GM18520 (cell line): ENCODE results near the gene B4GAT1.
A peak's percentile ranks its signal among the peaks of the same experiment; 100 is the strongest.
"Not testable (repeated sequence)": the region's sequence is repeated elsewhere in the genome, so short reads cannot be mapped to it uniquely, and the experiment has no call there.

Experiments
- ATAC-seq: cut with Tn5 transposase; IDR thresholded peaks from one replicate; pipeline ENCODE4 v1.9.1; 2021; ENCODE audit not compliant: unreplicated experiment

Gene B4GAT1

GRCh38 chr11:66326261-66327111, 20.9 kb downstream of the B4GAT1 start:
- no peak for ATAC-seq

- no peak for ATAC-seq
These were observed 22.2 kb downstream of the B4GAT1 start for GRCh38 chr11:66325263-66325671.

DNA sequence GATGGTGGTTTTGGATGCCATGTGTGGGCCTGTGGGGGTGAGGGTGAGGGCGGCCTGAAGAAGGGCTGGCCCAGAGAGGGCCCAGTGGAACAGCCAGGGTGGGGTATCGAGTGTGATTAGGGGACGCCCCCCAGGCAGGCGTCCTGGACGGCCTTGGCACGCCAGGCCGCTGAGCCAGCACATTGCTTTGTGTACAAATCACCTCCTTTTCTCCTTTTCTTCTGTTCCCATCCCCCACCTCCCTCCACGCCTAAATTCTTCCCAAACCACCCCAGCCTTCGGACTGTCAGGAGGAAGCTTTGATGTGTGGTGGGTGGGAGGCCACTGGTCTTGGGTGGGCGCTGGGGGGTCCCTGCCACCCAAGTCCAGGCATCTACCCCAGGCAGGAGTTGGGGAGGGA, 22.8 kb downstream of the B4GAT1 start:
- ATAC-seq, result no peak

GRCh38 chr11:66323684-66324083, 23.7 kb downstream of the B4GAT1 start:
- ATAC-seq, result no peak

DNA sequence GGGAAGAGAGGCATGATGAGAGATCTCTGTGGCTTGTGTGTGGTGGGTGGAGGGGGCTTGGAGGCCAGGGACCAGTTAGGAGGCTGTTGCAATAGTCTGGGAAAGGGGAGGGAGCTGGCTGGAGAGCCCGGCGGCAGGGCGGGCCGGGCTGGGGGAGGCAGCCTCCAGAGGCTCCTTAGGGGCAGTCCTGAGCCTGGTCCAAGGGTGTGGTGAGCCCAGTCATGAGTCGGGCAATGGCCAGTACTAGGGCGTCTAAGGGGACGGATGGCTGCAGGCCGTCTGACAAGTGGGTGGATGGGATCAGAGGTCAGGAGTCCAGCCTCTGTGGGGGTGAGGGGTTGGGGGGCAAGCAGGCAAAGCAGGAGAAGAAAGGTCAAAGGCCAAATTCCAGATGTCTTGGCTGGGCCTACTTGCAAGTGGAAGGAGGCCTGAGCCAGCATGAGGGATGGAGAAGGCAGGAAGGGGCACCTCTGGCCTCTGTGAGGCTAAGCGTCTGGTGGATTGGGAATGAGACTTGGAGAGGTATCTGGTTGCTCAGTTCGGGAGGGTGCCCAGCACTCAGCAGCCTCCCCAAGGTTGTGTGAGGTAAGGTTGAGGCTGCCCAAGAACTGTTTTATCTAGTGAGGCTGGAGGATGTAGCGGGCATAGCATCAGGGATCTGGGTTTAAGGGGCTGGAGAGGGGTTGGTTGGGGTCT, 24.5 kb downstream of the B4GAT1 start:
- ATAC-seq, result no peak

- ATAC-seq, result no peak
These were observed 25.8 kb downstream of the B4GAT1 start for GRCh38 chr11:66321606-66322005.

GRCh38 chr11:66320748-66321147, 26.7 kb downstream of the B4GAT1 start:
- ATAC-seq, result not testable (repeated sequence)

DNA sequence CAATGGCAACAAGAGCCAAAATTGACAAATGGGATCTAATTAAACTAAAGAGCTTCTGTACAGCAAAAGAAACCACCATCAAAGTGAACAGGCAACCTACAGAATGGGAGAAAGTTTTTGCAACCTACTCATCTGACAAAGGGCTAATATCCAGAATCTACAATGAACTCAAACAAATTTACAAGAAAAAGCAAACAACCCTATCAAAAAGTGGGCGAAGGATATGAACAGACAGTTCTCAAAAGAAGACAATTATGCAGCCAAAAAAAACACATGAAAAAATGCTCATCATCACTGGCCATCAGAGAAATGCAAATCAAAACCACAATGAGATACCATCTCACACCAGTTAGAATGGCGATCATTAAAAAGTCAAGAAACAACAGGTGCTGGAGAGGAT, 27.1 kb downstream of the B4GAT1 start:
- ATAC-seq, result not testable (repeated sequence)

DNA sequence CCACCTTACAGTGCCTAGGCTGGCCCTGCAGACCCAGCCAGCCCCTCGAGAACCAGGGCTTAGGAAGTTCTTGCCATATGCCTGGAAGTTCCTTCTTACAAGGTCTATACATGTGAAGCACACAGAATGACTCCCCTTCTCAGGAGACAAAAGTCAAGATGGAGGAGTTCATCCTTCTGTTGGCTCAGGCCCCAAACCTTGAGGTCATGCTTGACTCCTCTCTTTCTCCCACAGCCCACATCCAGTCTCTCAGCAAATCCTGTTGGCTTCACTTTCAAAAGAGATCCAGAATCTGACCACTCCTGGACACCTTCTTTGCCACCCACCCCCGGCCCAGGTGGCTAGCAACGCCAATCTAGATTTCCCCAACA, 28.8 kb downstream of the B4GAT1 start:
- no peak for ATAC-seq

GRCh38 chr11:66317723-66318599, 29.5 kb downstream of the B4GAT1 start:
- no peak for ATAC-seq

GRCh38 chr11:66317322-66317722, 30.1 kb downstream of the B4GAT1 start:
- ATAC-seq, result no peak

DNA sequence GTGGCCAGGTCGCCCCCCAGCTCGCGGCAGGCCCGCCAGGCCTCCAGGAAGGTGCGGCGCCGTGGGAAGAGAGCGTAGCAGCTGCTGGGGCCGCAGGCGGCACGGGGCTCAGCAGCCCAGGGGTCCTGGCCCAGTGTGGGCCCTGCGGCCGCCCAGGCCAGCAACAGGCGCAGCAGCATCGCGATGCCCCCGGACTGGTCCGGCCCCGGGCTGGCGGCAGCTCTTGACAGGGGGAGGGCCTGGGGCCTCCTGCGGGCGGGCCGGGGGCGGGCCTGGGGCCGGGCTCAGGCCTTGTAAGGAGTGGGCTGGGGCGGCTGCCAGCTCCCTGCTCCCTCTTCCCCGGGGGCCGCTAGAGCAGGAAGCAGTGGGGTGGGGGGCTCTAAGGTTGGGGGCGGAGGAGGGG, 30.6 kb downstream of the B4GAT1 start, which contains the start of gene CD248:
TSS of gene CD248 (minus strand) at position 196 of the 403 bp plus-strand sequence. CDS start at position 179, 17 bp downstream.
- no peak for ATAC-seq

DNA sequence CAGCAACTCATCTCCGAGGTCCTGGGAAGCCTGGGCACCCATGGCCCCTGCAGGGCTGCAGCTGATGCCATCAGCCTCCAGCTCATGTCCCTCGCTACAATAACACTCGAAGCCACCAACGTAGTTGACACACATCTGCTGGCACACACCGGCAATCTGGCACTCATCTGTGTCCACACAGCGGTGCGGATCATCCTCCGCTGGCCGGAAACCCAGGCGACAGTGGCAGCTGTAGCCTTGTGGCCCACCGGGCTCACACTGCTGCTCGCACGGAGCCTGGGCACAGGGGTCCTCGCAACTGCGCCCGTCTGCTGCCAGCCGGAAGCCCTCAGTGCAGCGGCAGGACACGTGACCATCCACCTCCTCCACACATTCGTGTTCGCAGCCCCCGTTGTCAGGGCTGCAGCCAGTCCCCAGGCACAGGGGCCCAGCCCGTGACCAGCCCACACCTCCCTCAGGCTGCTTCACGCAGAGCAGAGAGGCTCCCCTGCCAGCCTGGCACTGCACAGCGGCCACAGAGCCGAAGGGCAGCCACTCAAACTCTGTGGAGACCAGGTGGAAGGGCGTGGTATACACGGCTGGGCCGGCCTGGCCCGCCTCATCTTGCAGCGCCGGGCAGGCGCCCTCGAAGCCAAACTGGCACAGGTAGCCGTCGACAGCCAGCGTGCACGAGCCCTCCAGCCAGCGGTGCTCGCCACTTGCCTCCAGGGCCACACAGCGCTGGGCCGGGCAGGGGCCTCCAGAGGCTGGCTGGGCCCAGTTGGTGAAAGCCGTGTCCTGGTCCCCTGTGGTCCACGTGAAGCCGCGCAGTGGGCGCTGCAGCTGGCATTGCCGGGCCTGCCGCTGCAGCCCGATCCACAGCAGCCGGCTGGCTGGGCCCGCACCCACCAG, 31.3 kb downstream of the B4GAT1 start:
- no peak for ATAC-seq

GRCh38 chr11:66315498-66315885, 31.9 kb downstream of the B4GAT1 start:
- no peak for ATAC-seq

DNA sequence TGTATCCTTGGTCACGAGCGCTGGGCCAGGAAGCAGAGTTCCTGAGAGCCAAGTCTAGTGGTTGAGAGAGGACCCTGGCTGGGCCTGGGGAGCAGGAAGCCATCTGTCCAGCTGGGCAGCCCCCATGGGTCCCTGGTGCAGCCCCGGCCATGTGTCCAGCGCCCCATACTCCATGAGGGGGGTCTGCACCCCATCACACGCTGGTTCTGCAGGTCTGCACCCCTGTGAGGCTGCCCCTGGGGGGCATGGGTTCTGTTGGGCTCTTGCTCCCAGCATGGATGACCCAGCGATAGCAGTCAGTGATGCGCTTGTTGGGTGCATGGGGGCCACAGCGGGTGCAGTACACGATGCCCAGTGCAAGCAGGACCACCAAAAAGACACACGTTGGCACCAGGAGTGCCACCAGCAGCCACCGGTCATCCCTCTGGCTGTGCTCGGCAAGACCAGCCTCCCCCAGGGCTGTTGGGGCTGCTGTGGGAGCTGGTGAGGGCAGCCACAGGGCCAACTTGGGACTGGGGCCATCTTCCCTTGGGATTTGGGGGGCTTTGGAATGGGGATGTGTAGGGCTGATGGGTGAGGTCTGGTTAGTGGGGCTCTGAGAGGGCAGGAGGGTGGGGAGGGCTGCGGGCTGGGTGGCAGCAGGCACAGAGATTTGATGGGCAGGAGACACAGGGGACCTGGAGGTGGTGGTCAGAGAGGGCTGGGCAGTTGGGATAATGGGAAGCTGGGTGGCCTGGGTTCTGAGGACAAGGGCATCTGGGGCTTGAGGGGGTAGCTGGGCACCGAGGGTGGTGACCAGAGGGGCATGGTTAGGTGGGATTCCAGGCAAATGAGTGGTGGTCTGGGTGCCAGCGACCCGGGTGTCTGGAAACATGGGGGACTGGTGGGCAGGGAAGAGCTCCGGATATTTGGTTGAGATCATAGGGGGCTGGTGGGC, 32.6 kb downstream of the B4GAT1 start:
- ATAC-seq, result no peak

GRCh38 chr11:66314186-66314501, 33.3 kb downstream of the B4GAT1 start:
- no peak for ATAC-seq

- no peak for ATAC-seq
These were observed 33.9 kb downstream of the B4GAT1 start for GRCh38 chr11:66313321-66314185.

DNA sequence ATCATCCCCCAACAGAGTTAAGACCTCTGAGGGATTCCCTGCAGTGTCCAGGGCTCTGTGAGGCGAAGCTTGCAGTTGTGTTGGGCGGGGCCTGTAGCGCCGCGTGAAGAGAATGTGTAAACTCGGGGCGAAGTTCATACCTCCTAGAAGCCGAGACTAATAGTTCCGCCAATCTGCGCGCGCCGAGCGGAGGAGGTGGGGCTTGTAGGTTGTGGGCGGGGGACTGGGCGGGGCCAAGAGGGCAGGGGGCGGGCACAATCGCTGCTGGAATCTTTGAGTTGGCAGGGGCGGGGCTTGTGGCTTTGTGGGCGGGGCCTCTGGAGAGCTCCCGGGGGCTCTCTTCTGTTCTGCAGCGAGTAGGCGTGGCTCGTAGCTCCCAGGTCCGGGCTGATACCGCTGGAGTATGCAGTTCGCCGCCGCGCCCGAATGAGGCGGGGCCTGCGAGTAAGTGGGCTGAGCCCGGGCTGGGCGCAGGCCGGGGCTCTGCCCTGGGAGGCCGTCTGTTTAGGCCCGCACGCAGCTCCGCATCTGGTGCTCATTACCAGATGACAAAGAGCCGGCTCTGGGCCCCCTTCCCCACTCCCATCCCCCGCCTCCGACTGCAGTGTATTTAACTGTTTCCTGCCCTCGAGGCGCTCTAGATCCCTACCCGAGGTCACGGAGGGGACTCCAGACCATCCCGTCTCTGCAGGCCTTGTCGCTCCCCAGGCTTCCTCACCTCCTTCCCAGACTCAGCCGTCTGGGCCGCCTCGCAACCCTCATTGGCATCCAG, 34.7 kb downstream of the B4GAT1 start:
- ATAC-seq, result peak; percentile 27
